Measurements from ENCODE around the gene RCE1.

The RCE1 gene

DNA sequence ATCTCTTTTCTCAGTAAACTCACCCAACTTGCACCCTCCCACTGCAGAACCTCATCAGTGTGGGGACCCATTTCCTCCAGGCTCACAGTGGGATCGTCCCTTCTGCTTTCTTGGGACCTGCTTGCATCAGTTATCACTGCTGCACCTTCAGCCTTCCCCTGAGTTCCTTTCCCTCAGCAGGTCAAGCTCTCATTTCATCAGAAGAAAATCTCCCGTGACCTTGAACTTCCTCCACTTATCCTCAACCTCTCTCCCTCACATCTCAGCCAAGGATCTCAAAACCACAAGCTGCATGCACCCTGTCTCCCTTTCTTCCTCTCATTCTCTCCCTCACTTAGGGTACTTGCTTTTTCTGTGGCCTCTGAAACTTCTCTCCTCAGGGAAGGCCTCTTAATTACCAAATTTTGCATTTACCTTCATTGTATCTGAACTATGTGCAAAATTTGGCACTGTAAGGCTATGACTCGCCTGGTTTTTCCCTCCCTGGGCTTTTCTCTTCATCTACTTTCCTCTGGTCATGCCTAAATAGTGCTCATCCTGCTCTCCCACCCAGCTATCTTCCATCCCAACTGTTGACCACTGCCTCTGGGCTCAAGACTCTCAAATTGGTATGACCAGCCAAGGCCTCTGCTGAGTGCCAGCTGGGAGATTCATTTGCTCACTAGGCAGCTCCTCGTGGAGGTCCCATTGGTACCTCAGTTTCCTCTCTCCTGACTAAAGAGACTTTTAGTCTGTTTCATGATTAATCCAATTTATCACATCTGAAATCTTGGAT, 2.7 kb upstream of the RCE1 start:
- TF ChIP-seq, protein P1, sequence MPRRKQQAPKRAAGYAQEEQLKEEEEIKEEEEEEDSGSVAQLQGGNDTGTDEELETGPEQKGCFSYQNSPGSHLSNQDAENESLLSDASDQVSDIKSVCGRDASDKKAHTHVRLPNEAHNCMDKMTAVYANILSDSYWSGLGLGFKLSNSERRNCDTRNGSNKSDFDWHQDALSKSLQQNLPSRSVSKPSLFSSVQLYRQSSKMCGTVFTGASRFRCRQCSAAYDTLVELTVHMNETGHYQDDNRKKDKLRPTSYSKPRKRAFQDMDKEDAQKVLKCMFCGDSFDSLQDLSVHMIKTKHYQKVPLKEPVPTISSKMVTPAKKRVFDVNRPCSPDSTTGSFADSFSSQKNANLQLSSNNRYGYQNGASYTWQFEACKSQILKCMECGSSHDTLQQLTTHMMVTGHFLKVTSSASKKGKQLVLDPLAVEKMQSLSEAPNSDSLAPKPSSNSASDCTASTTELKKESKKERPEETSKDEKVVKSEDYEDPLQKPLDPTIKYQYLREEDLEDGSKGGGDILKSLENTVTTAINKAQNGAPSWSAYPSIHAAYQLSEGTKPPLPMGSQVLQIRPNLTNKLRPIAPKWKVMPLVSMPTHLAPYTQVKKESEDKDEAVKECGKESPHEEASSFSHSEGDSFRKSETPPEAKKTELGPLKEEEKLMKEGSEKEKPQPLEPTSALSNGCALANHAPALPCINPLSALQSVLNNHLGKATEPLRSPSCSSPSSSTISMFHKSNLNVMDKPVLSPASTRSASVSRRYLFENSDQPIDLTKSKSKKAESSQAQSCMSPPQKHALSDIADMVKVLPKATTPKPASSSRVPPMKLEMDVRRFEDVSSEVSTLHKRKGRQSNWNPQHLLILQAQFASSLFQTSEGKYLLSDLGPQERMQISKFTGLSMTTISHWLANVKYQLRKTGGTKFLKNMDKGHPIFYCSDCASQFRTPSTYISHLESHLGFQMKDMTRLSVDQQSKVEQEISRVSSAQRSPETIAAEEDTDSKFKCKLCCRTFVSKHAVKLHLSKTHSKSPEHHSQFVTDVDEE (CRISPR knock-in tag; IDR thresholded peaks at IDR 0.05), result no peak
- TF ChIP-seq SNAI2 (CRISPR knock-in tag; IDR thresholded peaks at IDR 0.05), result no peak
- TF ChIP-seq ZNF565 (CRISPR knock-in tag; conservative IDR thresholded peaks at IDR 0.05; ENCODE audit: low read depth), result no peak
- TF ChIP-seq ZNF70 (CRISPR knock-in tag; IDR thresholded peaks at IDR 0.05), result no peak
- no peak for TF ChIP-seq ISL1 (CRISPR knock-in tag; IDR thresholded peaks at IDR 0.05)
- TF ChIP-seq, protein P2, sequence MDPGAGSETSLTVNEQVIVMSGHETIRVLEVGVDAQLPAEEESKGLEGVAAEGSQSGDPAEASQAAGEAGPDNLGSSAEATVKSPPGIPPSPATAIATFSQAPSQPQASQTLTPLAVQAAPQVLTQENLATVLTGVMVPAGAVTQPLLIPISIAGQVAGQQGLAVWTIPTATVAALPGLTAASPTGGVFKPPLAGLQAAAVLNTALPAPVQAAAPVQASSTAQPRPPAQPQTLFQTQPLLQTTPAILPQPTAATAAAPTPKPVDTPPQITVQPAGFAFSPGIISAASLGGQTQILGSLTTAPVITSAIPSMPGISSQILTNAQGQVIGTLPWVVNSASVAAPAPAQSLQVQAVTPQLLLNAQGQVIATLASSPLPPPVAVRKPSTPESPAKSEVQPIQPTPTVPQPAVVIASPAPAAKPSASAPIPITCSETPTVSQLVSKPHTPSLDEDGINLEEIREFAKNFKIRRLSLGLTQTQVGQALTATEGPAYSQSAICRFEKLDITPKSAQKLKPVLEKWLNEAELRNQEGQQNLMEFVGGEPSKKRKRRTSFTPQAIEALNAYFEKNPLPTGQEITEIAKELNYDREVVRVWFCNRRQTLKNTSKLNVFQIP (CRISPR knock-in tag; IDR thresholded peaks at IDR 0.05; ENCODE audit: borderline replicate concordance, low read depth), result no peak
- TF ChIP-seq ARNTL (CRISPR knock-in tag; IDR thresholded peaks at IDR 0.05; ENCODE audit: borderline replicate concordance, low read depth), result no peak
- TF ChIP-seq, protein P3, sequence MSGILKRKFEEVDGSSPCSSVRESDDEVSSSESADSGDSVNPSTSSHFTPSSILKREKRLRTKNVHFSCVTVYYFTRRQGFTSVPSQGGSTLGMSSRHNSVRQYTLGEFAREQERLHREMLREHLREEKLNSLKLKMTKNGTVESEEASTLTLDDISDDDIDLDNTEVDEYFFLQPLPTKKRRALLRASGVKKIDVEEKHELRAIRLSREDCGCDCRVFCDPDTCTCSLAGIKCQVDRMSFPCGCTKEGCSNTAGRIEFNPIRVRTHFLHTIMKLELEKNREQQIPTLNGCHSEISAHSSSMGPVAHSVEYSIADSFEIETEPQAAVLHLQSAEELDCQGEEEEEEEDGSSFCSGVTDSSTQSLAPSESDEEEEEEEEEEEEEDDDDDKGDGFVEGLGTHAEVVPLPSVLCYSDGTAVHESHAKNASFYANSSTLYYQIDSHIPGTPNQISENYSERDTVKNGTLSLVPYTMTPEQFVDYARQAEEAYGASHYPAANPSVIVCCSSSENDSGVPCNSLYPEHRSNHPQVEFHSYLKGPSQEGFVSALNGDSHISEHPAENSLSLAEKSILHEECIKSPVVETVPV (CRISPR knock-in tag; IDR thresholded peaks at IDR 0.05), result no peak
- no peak for TF ChIP-seq ZC3H10 (CRISPR knock-in tag; IDR thresholded peaks at IDR 0.05)
- TF ChIP-seq ESRRG (CRISPR knock-in tag; IDR thresholded peaks at IDR 0.05), result no peak

GRCh38 chr11:66841861-66842260, 1.4 kb upstream of the RCE1 start:
- TF ChIP-seq OSR1 (CRISPR knock-in tag; IDR thresholded peaks at IDR 0.05) (no peak), RARB (CRISPR knock-in tag; IDR thresholded peaks at IDR 0.05) (no peak), ARNTL (CRISPR knock-in tag; IDR thresholded peaks at IDR 0.05; ENCODE audit: borderline replicate concordance, low read depth) (no peak), SNAI2 (CRISPR knock-in tag; IDR thresholded peaks at IDR 0.05) (no peak), ZC3H10 (CRISPR knock-in tag; IDR thresholded peaks at IDR 0.05) (no peak), PPARA (CRISPR knock-in tag; IDR thresholded peaks at IDR 0.05; ENCODE audit: borderline replicate concordance) (no peak), ZFP30 (CRISPR knock-in tag; IDR thresholded peaks at IDR 0.05) (no peak), ZNF8 (CRISPR knock-in tag; IDR thresholded peaks at IDR 0.05) (no peak), ESRRG (CRISPR knock-in tag; IDR thresholded peaks at IDR 0.05) (no peak), TCF4 (CRISPR knock-in tag; IDR thresholded peaks at IDR 0.05; ENCODE audit: borderline replicate concordance) (no peak)
- TF ChIP-seq, protein P2 (CRISPR knock-in tag; IDR thresholded peaks at IDR 0.05; ENCODE audit: borderline replicate concordance, low read depth), result no peak
- ATAC-seq, result no peak

More for the DNA sequence above, 2.7 kb upstream of the RCE1 start:
- no peak for ATAC-seq

GRCh38 chr11:66842501-66842895, 743 bp upstream of the RCE1 start:
- peak; percentile 23; the same call in 2 of the 3 replicates for ATAC-seq
- TF ChIP-seq TCF4 (CRISPR knock-in tag; IDR thresholded peaks at IDR 0.05; ENCODE audit: borderline replicate concordance) (no peak), CSDC2 (CRISPR knock-in tag; IDR thresholded peaks at IDR 0.05) (no peak), TOX (CRISPR knock-in tag; IDR thresholded peaks at IDR 0.05; ENCODE audit: borderline replicate concordance) (no peak), BACH2 (CRISPR knock-in tag; IDR thresholded peaks at IDR 0.05; ENCODE audit: borderline replicate concordance) (no peak), ZNF8 (CRISPR knock-in tag; IDR thresholded peaks at IDR 0.05) (no peak), OSR1 (CRISPR knock-in tag; IDR thresholded peaks at IDR 0.05) (no peak), ZNF70 (CRISPR knock-in tag; IDR thresholded peaks at IDR 0.05) (no peak), ZC3H10 (CRISPR knock-in tag; IDR thresholded peaks at IDR 0.05) (no peak), RARB (CRISPR knock-in tag; IDR thresholded peaks at IDR 0.05) (no peak)
- TF ChIP-seq, protein P1 (CRISPR knock-in tag; IDR thresholded peaks at IDR 0.05), result no peak
- TF ChIP-seq, protein P4, sequence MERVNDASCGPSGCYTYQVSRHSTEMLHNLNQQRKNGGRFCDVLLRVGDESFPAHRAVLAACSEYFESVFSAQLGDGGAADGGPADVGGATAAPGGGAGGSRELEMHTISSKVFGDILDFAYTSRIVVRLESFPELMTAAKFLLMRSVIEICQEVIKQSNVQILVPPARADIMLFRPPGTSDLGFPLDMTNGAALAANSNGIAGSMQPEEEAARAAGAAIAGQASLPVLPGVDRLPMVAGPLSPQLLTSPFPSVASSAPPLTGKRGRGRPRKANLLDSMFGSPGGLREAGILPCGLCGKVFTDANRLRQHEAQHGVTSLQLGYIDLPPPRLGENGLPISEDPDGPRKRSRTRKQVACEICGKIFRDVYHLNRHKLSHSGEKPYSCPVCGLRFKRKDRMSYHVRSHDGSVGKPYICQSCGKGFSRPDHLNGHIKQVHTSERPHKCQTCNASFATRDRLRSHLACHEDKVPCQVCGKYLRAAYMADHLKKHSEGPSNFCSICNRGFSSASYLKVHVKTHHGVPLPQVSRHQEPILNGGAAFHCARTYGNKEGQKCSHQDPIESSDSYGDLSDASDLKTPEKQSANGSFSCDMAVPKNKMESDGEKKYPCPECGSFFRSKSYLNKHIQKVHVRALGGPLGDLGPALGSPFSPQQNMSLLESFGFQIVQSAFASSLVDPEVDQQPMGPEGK (CRISPR knock-in tag; IDR thresholded peaks at IDR 0.05; ENCODE audit: borderline replicate concordance), result no peak

Measured in SK-N-SH treated with all-trans-retinoic acid at 6 μM for 48 hours (cell line).